Hematopoietic multipotent progenitor cell treated with erythropoietin and hydrocortisone succinate and interleukin-3 and kit ligand, for 17 days (in vitro differentiated cells): ENCODE measurements around the gene ZSWIM8.
"Not testable (repeated sequence)": the region's sequence is repeated elsewhere in the genome, so short reads cannot be mapped to it uniquely, and the experiment has no call there.

Source experiments
- DNase-seq: peaks from one replicate; pipeline ENCODE4 v3.0.0-alpha.2; 2015; ENCODE audit warnings: low spot score

The ZSWIM8 gene

GRCh38 chr10:73774637-73775036 is 10.8 kb upstream of the ZSWIM8 start:
- peak; percentile 76 for DNase-seq

- no peak for DNase-seq
Observed at GRCh38 chr10:73779018-73779417, 6.4 kb upstream of the ZSWIM8 start.

GRCh38 chr10:73779539-73780197 is 5.7 kb upstream of the ZSWIM8 start:
- DNase-seq = no peak

GRCh38 chr10:73780301-73780700 is 5.1 kb upstream of the ZSWIM8 start:
- DNase-seq = no peak

GRCh38 chr10:73780966-73781365 is 4.4 kb upstream of the ZSWIM8 start:
- no peak for DNase-seq

- DNase-seq = no peak
Observed at GRCh38 chr10:73781548-73781878, 3.9 kb upstream of the ZSWIM8 start.

- DNase-seq = peak; percentile 91
Observed at GRCh38 chr10:73781879-73782748, 3.3 kb upstream of the ZSWIM8 start, which contains the start of gene CHCHD1. CHCHD1 (plus strand) TSS chr10:73782048; CDS start chr10:73782076, 28 bp downstream.

GRCh38 chr10:73782749-73783085 is 2.7 kb upstream of the ZSWIM8 start:
- DNase-seq = no peak

- peak; percentile 64 for DNase-seq
Observed at GRCh38 chr10:73785721-73786511, 510 bp downstream of the ZSWIM8 start.

GRCh38 chr10:73786512-73786885 is 1.1 kb downstream of the ZSWIM8 start:
- no peak for DNase-seq

- not testable (repeated sequence) for DNase-seq
Observed at GRCh38 chr10:73787031-73787800, 1.8 kb downstream of the ZSWIM8 start.

- no peak for DNase-seq
Observed at GRCh38 chr10:73788864-73789658, 3.7 kb downstream of the ZSWIM8 start.

- DNase-seq = no peak
Observed at GRCh38 chr10:73789659-73790055, 4.3 kb downstream of the ZSWIM8 start.

GRCh38 chr10:73790886-73791625 is 5.7 kb downstream of the ZSWIM8 start:
- DNase-seq = no peak

GRCh38 chr10:73791871-73792400 is 6.5 kb downstream of the ZSWIM8 start:
- no peak for DNase-seq

GRCh38 chr10:73793456-73793855 is 8.1 kb downstream of the ZSWIM8 start:
- no peak for DNase-seq

GRCh38 chr10:73795491-73795890 is 10.1 kb downstream of the ZSWIM8 start:
- DNase-seq = not testable (repeated sequence)

GRCh38 chr10:73796035-73796434 is 10.6 kb downstream of the ZSWIM8 start:
- DNase-seq = not testable (repeated sequence)

GRCh38 chr10:73796766-73797165 is 11.4 kb downstream of the ZSWIM8 start:
- DNase-seq = no peak
